Measurements from ENCODE around the gene HAO1.

The HAO1 gene

GRCh38 chr20:7856756-7857155 is 83.5 kb downstream of the HAO1 start:
- DNase-seq: peak; percentile 62
- Histone ChIP-seq H3K14ac (ENCODE audit: low read length in 2 of 2) (no peak overlapping the region), H4K91ac (ENCODE audit: low read length) (no peak overlapping the region), H3K79me1 (replicated peaks; ENCODE audit: low read length, poor library complexity, severe bottlenecking) (no peaks in the 10 kb centered on the region), H3K18ac (ENCODE audit: low read depth in 1 of 2, low read length in 2 of 2) (no peak overlapping the region), H2BK120ac (ENCODE audit: low read depth, low read length) (no peak overlapping the region), H3K27ac (ENCODE audit: low read length, poor library complexity, severe bottlenecking) (no peak overlapping the region), H2BK15ac (ENCODE audit: low read depth, poor library complexity, severe bottlenecking) (no peak overlapping the region), H2BK12ac (ENCODE audit: low read length in 2 of 2) (no peak overlapping the region), H3K36me3 (ENCODE audit: control insufficient read depth in 1 of 2, insufficient read depth in 2 of 2, low read depth in 1 of 2, low read length in 2 of 2) (no peaks in the 10 kb centered on the region), H2BK5ac (ENCODE audit: low read depth, low read length, poor library complexity, severe bottlenecking) (no peak overlapping the region), H3K9me3 (ENCODE audit: control insufficient read depth, low read length) (no peaks in the 10 kb centered on the region), H2AK5ac (ENCODE audit: low read length, severe bottlenecking) (no peak overlapping the region), H3K4me2 (ENCODE audit: low read length, poor library complexity, severe bottlenecking) (no peak overlapping the region), H3K9ac (ENCODE audit: low read length) (no peak overlapping the region), H3K23ac (ENCODE audit: low read length in 2 of 2) (no peak overlapping the region), H3K4me1 (ENCODE audit: control insufficient read depth, insufficient read depth, low read depth, low read length) (no peaks in the 10 kb centered on the region), H3K4me3 (ENCODE audit: insufficient read depth in 1 of 2, low read depth in 1 of 2, low read length in 2 of 2) (no peak overlapping the region), H4K8ac (ENCODE audit: low read length) (no peak overlapping the region), H2AFZ (ENCODE audit: low read depth, low read length) (no peak overlapping the region), H3K27me3 (ENCODE audit: control insufficient read depth in 1 of 2, insufficient read depth in 1 of 2, low read length in 2 of 2) (no peaks in the 10 kb centered on the region), H3K4ac (ENCODE audit: low read depth in 1 of 2, low read length in 2 of 2) (no peak overlapping the region)
- WGBS: 14% methylated on average over 2 of the region's 2 CpGs

- H4K91ac ChIP-seq (ENCODE audit: low read length): no peak overlapping the region
- WGBS: 100% methylated on average over 1 of the region's 1 CpG
- H2AFZ ChIP-seq (ENCODE audit: low read depth, low read length): no peak overlapping the region
- no peak overlapping the region for H3K27ac ChIP-seq (ENCODE audit: low read length, poor library complexity, severe bottlenecking)
- H3K4ac ChIP-seq (ENCODE audit: low read depth in 1 of 2, low read length in 2 of 2): no peak overlapping the region
- H3K18ac ChIP-seq (ENCODE audit: low read depth in 1 of 2, low read length in 2 of 2): no peak overlapping the region
- no peaks in the 10 kb centered on the region for H3K36me3 ChIP-seq (ENCODE audit: control insufficient read depth in 1 of 2, insufficient read depth in 2 of 2, low read depth in 1 of 2, low read length in 2 of 2)
- no peak overlapping the region for H4K8ac ChIP-seq (ENCODE audit: low read length)
- H3K9ac ChIP-seq (ENCODE audit: low read length): no peak overlapping the region
- no peak overlapping the region for H3K4me2 ChIP-seq (ENCODE audit: low read length, poor library complexity, severe bottlenecking)
- H2BK12ac ChIP-seq (ENCODE audit: low read length in 2 of 2): no peak overlapping the region
- H3K79me1 ChIP-seq (replicated peaks; ENCODE audit: low read length, poor library complexity, severe bottlenecking): no peaks in the 10 kb centered on the region
- H2BK15ac ChIP-seq (ENCODE audit: low read depth, poor library complexity, severe bottlenecking): no peak overlapping the region
- H3K23ac ChIP-seq (ENCODE audit: low read length in 2 of 2): no peak overlapping the region
- H3K9me3 ChIP-seq (ENCODE audit: control insufficient read depth, low read length): no peaks in the 10 kb centered on the region
- DNase-seq: no peak
- H3K4me3 ChIP-seq (ENCODE audit: insufficient read depth in 1 of 2, low read depth in 1 of 2, low read length in 2 of 2): no peak overlapping the region
- H3K27me3 ChIP-seq (ENCODE audit: control insufficient read depth in 1 of 2, insufficient read depth in 1 of 2, low read length in 2 of 2): no peaks in the 10 kb centered on the region
- H3K4me1 ChIP-seq (ENCODE audit: control insufficient read depth, insufficient read depth, low read depth, low read length): peaks cover 2% of the 10 kb centered on the region
- H2BK120ac ChIP-seq (ENCODE audit: low read depth, low read length): no peak overlapping the region
- no peak overlapping the region for H3K14ac ChIP-seq (ENCODE audit: low read length in 2 of 2)
- H2BK5ac ChIP-seq (ENCODE audit: low read depth, low read length, poor library complexity, severe bottlenecking): no peak overlapping the region
- no peak overlapping the region for H2AK5ac ChIP-seq (ENCODE audit: low read length, severe bottlenecking)
Measured at GRCh38 chr20:7855545-7855944, 84.7 kb downstream of the HAO1 start.

- no peak overlapping the region for H2BK15ac ChIP-seq (ENCODE audit: low read depth, poor library complexity, severe bottlenecking)
- no peaks in the 10 kb centered on the region for H3K79me1 ChIP-seq (replicated peaks; ENCODE audit: low read length, poor library complexity, severe bottlenecking)
- no peak overlapping the region for H3K4me2 ChIP-seq (ENCODE audit: low read length, poor library complexity, severe bottlenecking)
- no peak overlapping the region for H2BK120ac ChIP-seq (ENCODE audit: low read depth, low read length)
- H3K18ac ChIP-seq (ENCODE audit: low read depth in 1 of 2, low read length in 2 of 2): no peak overlapping the region
- no peaks in the 10 kb centered on the region for H3K9me3 ChIP-seq (ENCODE audit: control insufficient read depth, low read length)
- no peak overlapping the region for H2BK12ac ChIP-seq (ENCODE audit: low read length in 2 of 2)
- peaks cover 2% of the 10 kb centered on the region for H3K4me1 ChIP-seq (ENCODE audit: control insufficient read depth, insufficient read depth, low read depth, low read length)
- no peaks in the 10 kb centered on the region for H3K36me3 ChIP-seq (ENCODE audit: control insufficient read depth in 1 of 2, insufficient read depth in 2 of 2, low read depth in 1 of 2, low read length in 2 of 2)
- no peak overlapping the region for H4K91ac ChIP-seq (ENCODE audit: low read length)
- H3K14ac ChIP-seq (ENCODE audit: low read length in 2 of 2): no peak overlapping the region
- H3K23ac ChIP-seq (ENCODE audit: low read length in 2 of 2): no peak overlapping the region
- H2AFZ ChIP-seq (ENCODE audit: low read depth, low read length): no peak overlapping the region
- H3K27ac ChIP-seq (ENCODE audit: low read length, poor library complexity, severe bottlenecking): no peak overlapping the region
- no peak overlapping the region for H2BK5ac ChIP-seq (ENCODE audit: low read depth, low read length, poor library complexity, severe bottlenecking)
- H4K8ac ChIP-seq (ENCODE audit: low read length): no peak overlapping the region
- H3K27me3 ChIP-seq (ENCODE audit: control insufficient read depth in 1 of 2, insufficient read depth in 1 of 2, low read length in 2 of 2): no peaks in the 10 kb centered on the region
- H3K9ac ChIP-seq (ENCODE audit: low read length): peak overlapping the region; percentile 13
- H3K4ac ChIP-seq (ENCODE audit: low read depth in 1 of 2, low read length in 2 of 2): no peak overlapping the region
- no peak overlapping the region for H2AK5ac ChIP-seq (ENCODE audit: low read length, severe bottlenecking)
- no peak overlapping the region for H3K4me3 ChIP-seq (ENCODE audit: insufficient read depth in 1 of 2, low read depth in 1 of 2, low read length in 2 of 2)
- no peak for DNase-seq
Measured at GRCh38 chr20:7853493-7853892, 86.8 kb downstream of the HAO1 start.

GRCh38 chr20:7850775-7851490 is 89.3 kb downstream of the HAO1 start:
- no peak overlapping the region for H2BK5ac ChIP-seq (ENCODE audit: low read depth, low read length, poor library complexity, severe bottlenecking)
- no peak for DNase-seq
- H2AFZ ChIP-seq (ENCODE audit: low read depth, low read length): no peak overlapping the region
- H3K23ac ChIP-seq (ENCODE audit: low read length in 2 of 2): no peak overlapping the region
- H3K18ac ChIP-seq (ENCODE audit: low read depth in 1 of 2, low read length in 2 of 2): peak overlapping the region in 1 of 2 experiments; percentile 29
- no peak overlapping the region for H2BK15ac ChIP-seq (ENCODE audit: low read depth, poor library complexity, severe bottlenecking)
- H3K4me2 ChIP-seq (ENCODE audit: low read length, poor library complexity, severe bottlenecking): no peak overlapping the region
- no peak overlapping the region for H4K91ac ChIP-seq (ENCODE audit: low read length)
- H2BK12ac ChIP-seq (ENCODE audit: low read length in 2 of 2): peak overlapping the region in 1 of 2 experiments; percentile 9
- no peaks in the 10 kb centered on the region for H3K36me3 ChIP-seq (ENCODE audit: control insufficient read depth in 1 of 2, insufficient read depth in 2 of 2, low read depth in 1 of 2, low read length in 2 of 2)
- no peak overlapping the region for H3K4ac ChIP-seq (ENCODE audit: low read depth in 1 of 2, low read length in 2 of 2)
- H3K79me1 ChIP-seq (replicated peaks; ENCODE audit: low read length, poor library complexity, severe bottlenecking): no peaks in the 10 kb centered on the region
- peaks cover 2% of the 10 kb centered on the region for H3K4me1 ChIP-seq (ENCODE audit: control insufficient read depth, insufficient read depth, low read depth, low read length)
- H3K4me3 ChIP-seq (ENCODE audit: insufficient read depth in 1 of 2, low read depth in 1 of 2, low read length in 2 of 2): no peak overlapping the region
- H3K27ac ChIP-seq (ENCODE audit: low read length, poor library complexity, severe bottlenecking): no peak overlapping the region
- no peak overlapping the region for H4K8ac ChIP-seq (ENCODE audit: low read length)
- H3K9ac ChIP-seq (ENCODE audit: low read length): peak overlapping the region; percentile 4
- no peaks in the 10 kb centered on the region for H3K27me3 ChIP-seq (ENCODE audit: control insufficient read depth in 1 of 2, insufficient read depth in 1 of 2, low read length in 2 of 2)
- H3K9me3 ChIP-seq (ENCODE audit: control insufficient read depth, low read length): no peaks in the 10 kb centered on the region
- H3K14ac ChIP-seq (ENCODE audit: low read length in 2 of 2): peak overlapping the region in 1 of 2 experiments; percentile 33
- 76% methylated on average over 3 of the region's 7 CpGs for WGBS
- no peak overlapping the region for H2AK5ac ChIP-seq (ENCODE audit: low read length, severe bottlenecking)
- H2BK120ac ChIP-seq (ENCODE audit: low read depth, low read length): no peak overlapping the region
